Superior temporal gyrus (tissue), 1 donor: ENCODE data around the gene TMEM30A.

ENCODE experiments used
- DNase-seq: peaks from one replicate; pipeline ENCODE4 v3.0.0-alpha.2; 2016; ENCODE audit errors: extremely low spot score

TMEM30A gene

DNA sequence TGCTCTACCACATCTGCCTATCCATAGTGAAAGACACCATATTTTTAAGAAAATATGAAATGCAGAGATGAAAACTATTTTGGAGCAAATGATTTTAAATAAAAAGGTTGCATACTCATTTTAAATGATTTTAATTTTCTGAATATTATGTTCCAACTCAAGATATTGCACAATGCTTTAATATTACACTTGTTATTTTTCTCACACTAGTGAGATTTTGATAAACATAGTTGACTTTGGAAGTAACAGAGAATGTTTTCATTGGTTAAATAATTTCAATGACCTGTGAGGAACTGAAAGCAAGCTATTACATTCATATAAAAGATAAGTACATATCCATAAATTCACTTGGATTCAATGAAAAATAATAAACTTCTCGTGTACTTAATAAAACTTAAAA lies 7.2 kb upstream of the TMEM30A start:
- DNase-seq = no peak

- DNase-seq = peak; percentile 52
These were observed 6.7 kb upstream of the TMEM30A start for GRCh38 chr6:75291331-75291730.

DNA sequence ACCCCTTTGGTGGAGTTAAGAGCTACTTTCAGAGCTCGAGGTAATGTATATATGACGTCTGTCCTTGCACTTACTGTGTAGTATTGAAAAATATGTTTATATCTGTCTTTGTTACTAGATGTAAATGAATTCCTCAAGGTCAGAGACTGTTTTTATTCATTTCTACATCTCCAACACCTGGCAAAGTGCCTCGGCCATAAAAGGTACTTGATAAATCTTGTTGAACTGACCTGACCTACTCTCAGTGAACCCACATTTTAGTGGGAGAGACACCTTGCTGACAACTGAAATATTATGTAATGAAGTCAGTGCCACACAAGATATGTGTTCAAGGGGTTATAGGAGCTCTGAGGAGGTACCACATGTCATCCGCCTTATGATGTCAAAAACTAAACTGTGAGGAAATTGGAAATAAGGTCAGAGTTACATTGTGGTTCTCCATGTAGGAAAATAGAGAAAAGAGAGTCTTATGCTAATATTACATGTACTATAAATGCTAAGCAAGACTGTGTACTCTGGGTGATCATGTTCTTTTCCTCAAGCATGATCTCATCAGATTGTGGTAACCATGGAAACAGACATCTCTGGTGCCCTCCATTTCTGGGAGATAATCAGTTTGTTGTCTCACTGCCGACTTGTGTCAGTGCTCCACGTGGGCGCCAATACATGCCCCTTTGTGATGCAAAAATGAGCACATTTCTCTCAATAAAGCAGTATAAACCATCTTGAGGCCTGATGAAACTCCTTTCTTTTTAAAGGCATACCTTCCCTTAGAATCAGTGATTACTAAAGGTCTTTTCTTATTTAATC lies 5.7 kb upstream of the TMEM30A start:
- DNase-seq = peak; percentile 94

GRCh38 chr6:75288023-75288422 lies 3.4 kb upstream of the TMEM30A start:
- DNase-seq = no peak

DNA sequence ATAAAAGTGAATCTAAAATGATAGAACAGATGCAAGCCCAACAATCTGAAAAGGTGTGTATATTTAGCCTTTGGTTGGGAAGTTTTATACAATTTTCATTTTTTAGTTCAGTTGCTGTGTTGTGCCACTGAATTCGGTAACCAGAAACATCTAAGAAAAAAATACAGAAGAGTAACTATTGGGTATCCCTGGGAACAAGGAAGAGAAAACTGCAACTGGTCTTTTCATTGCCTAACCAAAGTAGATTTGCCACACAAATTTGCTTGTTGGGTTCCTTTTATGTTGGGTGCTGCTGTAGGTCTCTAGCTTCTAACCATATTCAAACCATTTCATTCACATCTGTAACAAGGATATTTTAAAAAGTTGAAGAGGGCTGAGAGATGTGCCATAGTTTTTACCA lies 2.8 kb upstream of the TMEM30A start:
- DNase-seq = no peak

DNA sequence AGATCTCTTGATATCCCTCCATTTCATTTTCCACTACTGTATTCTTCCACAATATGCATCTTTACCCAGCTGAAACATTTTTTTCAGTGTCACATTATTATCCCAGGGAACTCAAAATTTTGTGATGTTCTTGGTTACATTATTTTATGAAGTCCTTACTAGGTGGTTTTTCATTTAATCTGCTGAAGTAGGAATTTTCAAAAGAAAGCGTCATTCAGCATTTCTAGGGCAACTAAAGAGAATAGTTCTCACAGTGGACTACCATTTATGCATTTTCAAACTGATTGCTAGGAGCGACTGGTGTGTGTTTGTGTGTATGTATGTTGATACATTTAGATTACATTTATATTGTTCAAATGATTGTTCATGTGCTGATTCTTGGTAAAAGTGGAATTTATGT lies 2.4 kb upstream of the TMEM30A start:
- DNase-seq = no peak

DNA sequence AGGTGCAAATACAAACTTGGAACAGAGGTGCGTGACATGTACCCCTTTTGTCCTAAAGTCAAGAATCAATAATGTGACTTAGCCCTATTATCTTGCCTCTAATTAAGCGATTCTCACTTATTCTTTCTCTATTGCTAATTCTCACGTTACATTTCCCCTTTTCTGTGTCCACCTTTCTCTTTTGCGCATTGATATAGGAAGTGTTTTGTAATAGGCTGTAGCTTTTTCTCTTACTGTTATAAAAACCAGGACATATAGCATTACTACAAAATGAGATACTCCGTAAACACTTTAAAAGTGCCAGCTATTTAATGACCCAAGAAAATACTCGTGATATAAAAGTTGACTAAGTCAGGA lies 669 bp upstream of the TMEM30A start:
- DNase-seq = no peak

DNA sequence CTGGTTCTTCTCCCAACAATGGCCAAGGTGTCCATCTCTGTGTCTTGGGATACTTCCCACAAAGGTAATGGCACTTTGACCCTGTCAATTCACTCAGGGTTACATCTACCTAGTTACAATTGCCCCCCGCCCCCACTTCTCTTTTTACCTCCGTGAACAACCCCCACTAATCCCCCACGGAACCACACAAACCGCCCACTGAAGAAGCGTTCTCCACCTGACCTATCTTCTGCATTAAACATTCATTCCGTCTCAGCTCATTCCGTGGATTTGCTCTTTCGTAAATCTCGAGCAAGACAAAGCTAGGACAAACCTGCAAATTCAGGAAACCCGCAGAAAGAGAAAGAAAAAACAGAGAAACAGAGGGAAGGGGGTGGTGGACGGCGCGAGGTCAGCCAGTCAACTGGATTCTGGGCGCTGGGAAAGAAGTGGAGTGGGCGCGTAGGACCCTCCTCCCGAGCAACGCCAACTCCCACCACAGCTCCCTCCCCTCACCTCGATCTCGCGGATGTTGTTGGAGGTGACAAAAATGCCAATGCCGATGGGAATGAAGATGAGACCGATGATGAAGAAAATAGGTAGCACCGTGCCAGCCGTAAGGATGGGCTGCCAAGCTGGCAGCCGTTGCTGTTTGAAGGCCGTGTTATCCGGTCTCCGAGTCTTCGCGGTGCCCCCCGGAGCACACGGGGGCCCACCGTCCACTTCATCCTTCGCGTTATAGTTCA lies 523 bp downstream of the TMEM30A start:
- no peak for DNase-seq

GRCh38 chr6:75282706-75283105 lies 1.9 kb downstream of the TMEM30A start:
- DNase-seq = no peak

DNA sequence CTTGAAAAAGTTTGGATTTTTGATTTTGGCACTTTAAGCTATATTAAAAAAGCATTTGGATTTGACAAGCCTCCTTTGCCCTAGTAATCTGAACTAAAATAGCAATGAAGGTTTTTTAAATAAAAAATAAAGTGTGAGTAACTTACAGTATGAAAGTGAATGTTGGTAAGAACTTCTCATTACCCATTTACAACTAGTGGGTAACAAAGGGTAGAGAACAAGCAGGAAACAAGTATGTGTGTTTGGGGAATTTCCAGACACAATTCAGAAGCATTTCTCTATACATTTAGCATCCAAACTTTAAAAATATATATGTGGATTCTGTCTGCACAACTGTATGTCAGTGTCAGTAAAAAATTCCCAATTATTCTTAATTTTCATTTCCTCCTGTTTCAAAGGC lies 2.9 kb downstream of the TMEM30A start:
- no peak for DNase-seq

- DNase-seq = no peak
These were observed 4.3 kb downstream of the TMEM30A start for GRCh38 chr6:75280131-75280855.

DNA sequence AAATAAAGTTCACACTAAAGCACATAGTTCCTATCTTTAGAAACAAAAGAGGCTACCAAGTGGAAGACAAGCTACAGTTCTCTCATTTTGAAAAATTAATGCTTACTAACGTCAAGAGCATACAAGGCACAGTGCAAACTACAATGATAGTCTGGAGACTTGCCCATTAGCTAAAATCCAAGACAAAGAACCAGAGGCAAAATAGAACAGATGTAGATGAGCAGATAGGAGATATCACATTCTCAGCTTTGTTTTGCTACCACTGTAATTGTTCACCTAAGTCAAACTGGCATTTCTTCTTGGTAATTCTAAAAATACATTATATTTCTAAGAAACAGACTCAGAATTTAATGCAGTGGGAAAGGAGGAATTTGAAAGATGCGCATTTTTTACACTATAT lies 5.2 kb downstream of the TMEM30A start:
- no peak for DNase-seq

- no peak for DNase-seq
These were observed 6.0 kb downstream of the TMEM30A start for GRCh38 chr6:75278474-75279077.

- no peak for DNase-seq
These were observed 9.5 kb downstream of the TMEM30A start for GRCh38 chr6:75275067-75275466.

GRCh38 chr6:75273009-75273408 lies 11.6 kb downstream of the TMEM30A start:
- DNase-seq = no peak

- no peak for DNase-seq
These were observed 12.3 kb downstream of the TMEM30A start for GRCh38 chr6:75272145-75272840.

DNA sequence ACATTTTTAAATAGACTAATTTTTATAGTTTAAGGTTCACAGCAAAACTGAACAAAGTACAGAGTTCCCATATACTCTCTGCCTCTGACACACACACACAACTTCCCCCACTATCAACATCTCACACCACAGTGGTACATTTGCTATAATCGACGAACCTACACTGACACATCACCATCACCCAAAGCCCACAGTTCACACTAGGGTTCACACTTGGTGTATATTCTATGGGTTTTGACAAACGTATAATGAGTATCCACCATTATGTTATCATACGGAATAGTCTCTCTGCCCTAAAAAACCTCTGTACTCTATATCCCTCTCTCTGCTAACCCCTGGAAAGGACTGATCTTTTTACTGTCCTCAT lies 15.6 kb downstream of the TMEM30A start:
- DNase-seq = no peak

GRCh38 chr6:75268121-75268987 lies 16.2 kb downstream of the TMEM30A start:
- no peak for DNase-seq

DNA sequence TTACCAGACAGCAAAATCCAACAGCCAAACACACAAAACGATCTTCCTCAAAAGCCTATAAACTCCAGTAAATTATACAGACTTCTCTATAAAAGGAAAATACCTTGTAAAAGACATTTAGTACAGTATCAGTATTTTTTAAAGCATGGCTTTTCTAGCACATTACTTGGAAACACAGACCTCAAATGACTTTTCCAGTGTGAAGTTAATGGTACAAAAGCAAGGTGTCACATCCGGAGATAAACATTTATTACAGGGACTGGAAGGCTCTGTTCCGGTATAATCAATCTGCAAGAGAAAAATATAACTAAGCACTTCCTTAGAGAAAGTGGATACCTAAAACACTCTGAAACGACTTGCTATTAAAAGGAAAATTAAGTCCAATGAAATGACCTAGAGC lies 17.1 kb downstream of the TMEM30A start:
- DNase-seq = no peak

- peak; percentile 84 for DNase-seq
These were observed 17.8 kb downstream of the TMEM30A start for GRCh38 chr6:75266716-75267291.

DNA sequence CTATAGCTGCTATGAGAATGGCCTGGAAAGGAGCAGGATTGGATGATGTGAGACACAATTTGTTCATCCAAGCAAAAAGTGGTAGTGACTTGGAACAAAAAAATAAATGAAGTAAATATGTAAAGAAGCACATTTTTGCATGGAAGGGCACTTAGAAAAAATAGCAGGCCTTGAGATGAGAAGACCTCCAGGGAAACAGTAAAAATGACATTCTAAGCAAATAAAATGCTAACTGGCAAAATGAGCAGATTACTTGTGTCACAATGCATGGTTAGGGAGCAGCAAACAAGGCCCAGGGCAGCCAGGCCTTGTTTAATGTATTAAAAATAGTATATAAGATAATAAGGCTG lies 21.2 kb downstream of the TMEM30A start:
- DNase-seq = no peak
